Posterior cingulate gyrus (tissue), 11 donors: ENCODE measurements around the gene MR1.
A peak's percentile ranks its signal among the peaks of the same experiment; 100 is the strongest.

ENCODE experiments used
- DNase-seq, 10 donors: peaks; one replicate each; pipeline versions ENCODE4 v3.0.0 to v3.0.0-alpha.2; 2020 to 2021; ENCODE audit warnings: mixed read lengths in 3 of 10
- intact Hi-C: fragments of 100-400 bp; cut with DNase I; formaldehyde crosslinking; loops from one replicate; pipeline ENCODE4 v1.15.1; 2023

MR1 gene

DNA sequence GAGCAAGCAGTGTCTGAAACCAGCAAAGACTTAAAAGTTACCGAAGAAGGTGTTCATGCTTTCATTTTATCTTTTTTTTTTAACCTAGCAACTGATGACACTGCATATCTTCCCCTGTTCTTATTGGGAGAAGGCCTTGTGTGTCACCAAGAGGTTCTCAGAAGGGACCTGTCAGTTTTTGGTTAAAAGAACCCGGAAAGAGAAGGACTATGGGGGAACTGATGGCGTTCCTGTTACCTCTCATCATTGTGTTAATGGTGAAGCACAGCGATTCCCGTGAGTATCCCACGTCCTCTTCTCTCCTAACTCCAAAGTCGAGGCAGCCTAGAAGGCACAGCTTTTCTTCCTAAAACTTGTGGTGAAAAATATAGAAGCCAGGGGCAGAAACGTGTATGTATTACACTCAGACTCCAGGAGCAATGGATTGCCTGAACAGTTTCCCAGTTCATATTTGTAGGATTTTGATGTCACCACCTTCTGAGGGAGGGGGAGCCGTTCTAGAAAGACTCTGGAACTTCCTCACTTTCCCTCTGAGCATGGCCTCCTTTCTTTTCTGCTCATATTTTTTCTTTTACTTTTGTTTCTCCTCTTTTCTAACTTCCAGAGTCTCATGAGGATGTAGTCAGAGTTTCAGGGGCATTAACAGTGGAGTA, at the start of gene MR1:
MR1 (plus strand) TSS at position 185 of the 653 bp plus-strand sequence; CDS start at position 210, 25 bp downstream.
- intact Hi-C loops = no loop called here
- DNase-seq = peak in 1 of 10 donors; percentile 5

DNA sequence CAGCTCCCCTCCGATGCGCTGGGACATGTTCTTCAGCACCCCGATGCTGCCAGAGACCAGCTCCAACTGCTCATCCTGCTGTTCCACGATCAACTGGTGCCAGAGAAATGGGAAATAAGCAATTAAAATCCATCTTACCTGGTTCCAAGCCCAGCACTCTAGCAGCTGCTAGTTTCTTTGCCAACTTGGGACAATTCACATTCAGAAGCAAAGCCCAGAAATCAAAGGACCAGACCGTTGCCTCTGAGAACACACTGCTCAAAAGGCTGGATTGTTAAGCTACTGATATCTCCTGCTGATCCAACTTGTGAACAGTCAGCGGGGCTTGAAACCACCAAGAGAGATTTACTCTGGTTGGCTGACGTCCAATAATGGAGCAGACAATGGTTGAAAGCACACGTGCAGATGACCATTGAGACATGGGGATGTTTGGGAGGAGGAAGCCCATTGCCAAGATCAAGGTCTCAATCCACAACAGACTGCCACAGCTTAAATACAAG, 45.5 kb upstream of the MR1 start:
- intact Hi-C loops = no loop called here
- peak in 2 of 10 donors; percentile 16 to 86 for DNase-seq

DNA sequence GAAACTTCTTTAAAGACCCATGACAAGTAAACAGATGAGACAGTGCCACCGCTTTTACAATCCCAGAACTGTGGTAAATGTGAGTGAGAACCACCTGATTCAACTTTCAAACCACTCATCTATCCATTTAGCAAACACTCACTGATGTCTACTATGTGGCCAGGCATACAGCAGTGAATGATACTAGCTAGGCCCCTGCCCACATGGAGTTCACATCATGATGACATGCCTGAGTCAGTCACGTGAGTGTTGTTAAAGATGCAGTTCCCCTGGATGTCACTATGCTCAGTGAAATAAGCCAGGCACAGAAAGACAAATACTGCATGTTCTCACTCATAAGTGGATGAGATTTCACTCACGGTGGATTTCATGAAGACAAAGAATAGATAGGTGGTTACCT, 39.5 kb upstream of the MR1 start:
- DNase-seq = no peak
- intact Hi-C loops = no loop called here

DNA sequence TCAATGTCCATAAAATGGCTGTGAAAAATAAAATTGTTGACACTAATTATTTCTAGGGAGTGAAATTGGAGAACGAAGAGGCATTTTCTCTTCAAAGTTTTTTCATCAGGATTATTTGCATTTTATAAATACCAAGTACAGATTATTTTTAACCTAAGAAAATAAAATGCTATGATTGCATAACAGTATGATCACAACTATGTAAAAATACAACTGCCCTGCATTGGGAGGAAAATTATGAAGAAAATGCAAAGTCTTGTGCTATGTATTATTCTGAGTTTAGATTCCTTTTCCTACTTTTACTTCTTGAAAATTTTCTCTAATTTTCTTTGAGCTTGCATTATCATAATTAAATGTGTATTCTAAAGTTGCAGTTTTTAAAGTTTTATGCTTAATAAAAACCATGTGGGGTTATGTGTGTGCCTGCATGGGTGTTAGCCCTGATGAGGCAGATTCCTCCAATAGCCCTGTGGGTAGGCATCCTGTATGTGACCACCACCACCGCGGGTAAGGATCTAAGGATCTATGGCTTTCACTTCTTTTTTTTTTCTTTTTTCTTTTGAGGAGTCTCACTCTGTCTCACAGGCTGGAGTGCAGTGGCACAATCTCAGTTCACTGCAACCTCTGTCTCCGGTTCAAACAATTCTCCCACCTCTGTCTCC, 35.8 kb upstream of the MR1 start:
- intact Hi-C loops = no loop called here
- DNase-seq = no peak

DNA sequence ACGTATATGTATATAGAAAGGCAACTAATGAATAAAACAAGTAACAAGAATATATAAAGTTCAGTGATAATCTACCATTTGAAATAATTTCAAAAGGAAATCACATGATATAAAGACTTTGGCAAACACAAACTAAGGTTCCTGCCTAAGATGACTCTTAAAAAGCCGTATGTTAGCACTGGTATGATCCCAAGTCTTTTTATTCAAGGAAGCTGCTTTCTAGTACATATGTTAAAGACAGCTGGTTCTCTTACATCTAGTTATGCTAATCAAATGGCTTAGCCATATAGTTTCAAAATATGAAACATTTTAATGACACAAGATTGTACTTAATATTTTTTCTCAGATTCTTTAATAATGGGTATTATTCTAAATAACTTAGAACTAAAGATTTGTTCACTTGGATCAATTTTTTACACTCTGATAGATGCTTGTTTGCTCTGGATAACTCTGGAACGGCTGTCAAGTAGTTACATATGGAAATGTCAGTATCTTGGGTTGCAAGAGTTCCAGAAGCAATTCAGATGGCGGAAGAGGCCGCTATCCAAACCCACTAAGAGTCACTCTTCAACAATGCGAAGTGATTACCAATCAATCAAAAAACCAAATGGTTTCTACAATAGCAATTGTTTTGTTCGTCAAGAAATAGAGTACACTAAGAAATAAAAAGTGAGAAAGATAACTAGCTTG, 32.5 kb upstream of the MR1 start:
- DNase-seq = no peak
- intact Hi-C loops = no loop called here

DNA sequence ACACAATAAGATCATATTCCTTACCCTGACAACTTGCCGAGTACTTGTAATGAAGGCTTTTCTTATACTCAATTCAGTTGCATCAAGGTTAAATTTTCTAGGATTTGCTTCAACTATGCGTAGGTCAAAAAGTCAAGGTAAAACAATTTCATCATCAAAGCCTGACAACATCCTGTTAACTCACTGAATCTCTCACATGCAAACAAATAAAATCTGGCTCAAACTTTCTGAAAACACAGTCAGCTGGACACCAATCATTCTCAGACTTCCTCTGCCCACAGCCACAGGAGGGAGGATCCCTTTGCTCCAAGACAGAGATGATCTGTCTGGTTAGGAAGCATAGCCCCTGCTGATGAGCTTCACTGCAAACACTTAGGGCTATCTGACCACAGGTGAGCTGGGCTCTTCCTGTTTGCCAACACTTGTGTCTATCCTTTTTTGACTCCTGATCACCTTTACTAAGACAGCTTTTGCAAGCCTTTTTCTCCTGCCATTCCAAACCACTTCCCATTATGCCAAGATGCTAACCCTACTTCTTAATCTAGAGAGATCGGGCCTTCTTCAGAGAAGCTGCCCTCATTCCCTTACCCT, 31.1 kb upstream of the MR1 start:
- DNase-seq = no peak
- intact Hi-C loops = no loop called here

DNA sequence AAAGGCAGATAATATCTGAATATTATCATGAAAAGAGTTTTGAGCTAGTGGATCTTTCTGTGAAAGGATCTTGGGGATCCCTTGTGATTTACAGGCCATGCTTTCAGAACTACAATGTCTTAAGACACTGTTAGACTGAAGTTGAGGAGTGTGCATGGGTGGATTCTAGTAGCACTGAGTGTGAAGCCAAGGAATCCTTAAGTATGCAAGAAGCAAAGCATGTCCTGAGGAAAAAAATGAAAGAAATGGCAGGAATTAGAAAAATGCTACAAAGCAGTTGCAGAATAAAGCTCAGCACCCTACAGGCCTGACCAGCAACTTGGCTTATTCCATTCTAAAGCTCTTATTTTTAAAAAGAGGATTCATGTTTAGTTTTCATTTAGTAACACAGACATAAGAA, 23.0 kb upstream of the MR1 start:
- intact Hi-C loops = no loop called here
- no peak for DNase-seq

DNA sequence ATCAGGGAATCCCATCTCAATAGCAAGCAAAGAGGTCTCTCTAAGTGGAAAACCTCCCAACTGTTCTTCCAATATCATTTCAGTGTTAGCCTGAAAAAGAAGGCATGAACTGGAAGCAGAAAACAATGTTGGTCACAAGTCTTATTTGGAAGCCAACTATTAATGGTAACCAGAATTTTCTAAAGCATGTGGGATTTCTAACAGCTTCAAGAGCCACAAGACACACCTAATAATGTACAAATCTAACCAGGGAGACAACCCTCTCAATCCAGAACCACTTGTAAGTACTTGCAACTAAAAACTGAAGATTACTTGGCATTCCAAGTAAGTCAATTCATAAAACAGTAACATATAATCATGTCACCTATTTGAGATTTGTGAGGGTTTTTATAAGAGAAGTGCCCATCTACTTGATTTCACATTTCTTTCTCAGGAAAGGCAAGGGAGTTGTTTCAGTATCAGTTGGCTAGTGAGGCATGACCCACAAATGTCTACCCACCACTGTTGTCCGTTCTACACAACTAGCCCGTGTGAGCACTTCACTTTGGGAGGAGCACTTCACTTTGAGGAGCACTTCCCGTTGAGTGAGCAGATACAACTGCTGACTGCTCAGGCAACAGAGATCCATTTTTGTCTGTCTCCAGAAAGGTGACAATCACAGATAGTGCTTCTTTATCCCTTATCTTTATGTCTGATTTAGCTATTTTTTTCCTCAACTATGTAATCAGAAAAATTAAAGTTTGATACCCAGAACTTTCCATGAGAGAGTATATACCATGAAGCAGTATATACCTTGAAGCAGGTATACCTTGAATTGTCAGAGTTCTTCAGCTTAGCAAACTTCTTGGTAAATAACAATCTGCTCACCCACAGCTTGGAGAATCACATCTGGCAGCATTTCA, 22.2 kb upstream of the MR1 start:
- intact Hi-C loops = no loop called here
- no peak for DNase-seq

DNA sequence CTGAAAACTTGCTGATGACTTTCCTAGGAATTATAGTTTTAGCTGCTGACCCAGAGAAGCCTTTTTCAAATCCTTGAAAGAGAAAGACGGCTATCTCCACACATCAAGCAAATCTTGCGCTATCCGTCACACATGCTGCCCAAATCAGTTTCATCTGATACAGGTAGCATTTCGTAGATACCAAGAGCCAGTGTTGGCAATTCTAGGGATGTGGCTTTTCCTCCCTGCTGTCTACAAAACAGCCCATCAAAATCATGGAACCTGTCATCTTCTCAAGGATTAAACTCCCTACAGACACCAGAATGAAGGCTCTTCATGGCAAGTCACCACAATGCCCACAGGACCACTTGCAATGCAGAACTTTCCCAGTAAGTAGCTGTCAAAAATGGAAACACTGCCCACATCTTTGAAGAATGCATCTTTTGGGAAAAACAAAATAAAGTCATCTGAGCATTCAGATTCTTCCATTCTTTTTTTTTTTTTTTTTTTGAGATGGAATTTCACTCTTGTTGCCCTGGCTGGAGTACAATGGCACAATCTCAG, 21.5 kb upstream of the MR1 start:
- intact Hi-C loops = no loop called here

DNA sequence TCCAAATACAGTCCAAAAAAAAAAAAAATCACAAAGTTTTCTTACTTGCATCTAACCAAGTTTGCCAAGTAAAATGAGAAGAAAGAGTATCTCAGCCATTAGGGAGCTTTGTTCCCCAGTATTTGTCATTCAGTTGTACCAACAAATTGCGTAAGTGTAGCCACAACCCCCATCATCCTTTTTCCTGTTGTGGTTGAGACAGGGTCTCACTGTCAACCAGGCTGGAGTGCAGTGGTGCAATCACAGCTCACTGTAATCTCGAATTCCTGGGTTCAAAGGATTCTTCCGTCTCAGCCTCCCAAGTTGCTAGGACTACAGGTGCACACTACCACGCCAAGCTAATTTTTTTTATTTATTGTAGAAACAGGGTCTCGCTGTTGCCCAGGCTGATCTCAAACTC, 20.6 kb upstream of the MR1 start:
- no peak for DNase-seq
- intact Hi-C loops = no loop called here

More for the DNA sequence above, 21.5 kb upstream of the MR1 start:
- DNase-seq = no peak

DNA sequence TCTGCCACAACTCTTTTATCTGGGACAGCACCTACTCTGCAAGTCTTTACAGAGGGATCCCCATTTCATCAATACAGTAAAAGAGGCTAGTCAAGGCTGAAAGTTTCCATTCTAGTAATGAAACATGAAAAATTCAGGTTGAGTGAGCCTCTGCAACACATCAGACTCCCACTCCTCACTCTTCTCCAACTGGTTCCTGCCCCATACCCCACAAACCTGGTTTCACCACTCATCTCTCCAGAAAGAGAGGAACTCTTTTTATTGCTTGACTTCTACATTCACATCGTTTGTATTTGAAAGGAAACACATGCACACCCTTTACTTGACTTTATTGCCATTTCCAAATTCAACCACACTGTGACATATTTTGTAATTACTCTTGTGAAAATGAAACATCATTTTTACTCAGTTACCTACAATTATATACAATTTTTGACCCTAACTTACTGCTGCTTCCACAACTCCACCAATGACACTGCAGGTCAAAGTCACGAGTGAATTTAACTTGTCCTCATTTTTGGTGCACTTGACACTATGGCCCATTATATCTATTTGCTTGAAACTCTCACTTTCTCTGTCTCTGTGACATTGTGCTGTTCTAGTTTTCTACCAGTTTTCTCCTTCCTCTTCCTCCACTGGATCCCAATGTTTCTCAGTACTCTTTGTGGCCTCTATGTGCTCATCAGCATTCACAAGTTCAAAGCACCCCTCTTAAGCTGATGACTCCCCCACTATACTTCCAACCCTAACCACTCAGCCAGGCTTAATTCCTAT, 19.1 kb upstream of the MR1 start:
- intact Hi-C loops = no loop called here

DNA sequence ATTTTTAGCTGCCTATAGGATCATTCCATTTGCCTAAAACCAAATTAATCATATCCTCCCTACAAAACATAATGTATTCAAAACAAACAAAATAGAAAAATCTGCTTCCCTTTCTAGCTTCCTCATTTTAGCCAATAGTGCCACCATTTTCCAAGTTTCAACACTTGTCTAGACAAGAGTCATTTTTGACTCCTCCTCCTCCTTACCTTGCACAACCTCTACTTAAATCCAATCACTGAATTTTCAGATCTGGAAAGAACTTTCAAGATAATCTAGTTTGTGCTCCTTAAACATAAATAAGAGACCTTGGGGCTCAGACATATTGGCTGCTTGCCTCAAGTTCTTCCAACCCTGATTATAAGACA, 18.6 kb upstream of the MR1 start:
- intact Hi-C loops = no loop called here

More for the DNA sequence above, 19.1 kb upstream of the MR1 start:
- DNase-seq = no peak

DNA sequence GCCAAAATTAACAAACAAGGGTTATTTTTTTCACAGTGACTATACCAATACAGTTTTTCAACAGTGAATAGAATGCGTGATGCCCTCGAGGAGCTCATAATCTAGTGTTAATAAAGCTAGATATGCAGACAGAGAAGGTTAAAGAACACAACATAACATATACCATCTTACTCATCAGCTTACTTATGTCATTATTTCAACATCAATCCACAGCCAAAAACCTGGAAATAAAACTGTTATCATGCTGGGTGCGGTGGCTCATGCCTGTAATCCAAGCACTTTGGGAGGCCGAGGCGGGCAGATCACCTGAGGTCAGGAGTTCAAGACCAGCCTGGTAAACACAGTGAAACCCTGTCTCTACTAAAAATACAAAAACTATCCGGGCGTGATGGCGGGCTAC, 17.2 kb upstream of the MR1 start:
- intact Hi-C loops = no loop called here
- DNase-seq = no peak

More for the DNA sequence above, 18.6 kb upstream of the MR1 start:
- no peak for DNase-seq

DNA sequence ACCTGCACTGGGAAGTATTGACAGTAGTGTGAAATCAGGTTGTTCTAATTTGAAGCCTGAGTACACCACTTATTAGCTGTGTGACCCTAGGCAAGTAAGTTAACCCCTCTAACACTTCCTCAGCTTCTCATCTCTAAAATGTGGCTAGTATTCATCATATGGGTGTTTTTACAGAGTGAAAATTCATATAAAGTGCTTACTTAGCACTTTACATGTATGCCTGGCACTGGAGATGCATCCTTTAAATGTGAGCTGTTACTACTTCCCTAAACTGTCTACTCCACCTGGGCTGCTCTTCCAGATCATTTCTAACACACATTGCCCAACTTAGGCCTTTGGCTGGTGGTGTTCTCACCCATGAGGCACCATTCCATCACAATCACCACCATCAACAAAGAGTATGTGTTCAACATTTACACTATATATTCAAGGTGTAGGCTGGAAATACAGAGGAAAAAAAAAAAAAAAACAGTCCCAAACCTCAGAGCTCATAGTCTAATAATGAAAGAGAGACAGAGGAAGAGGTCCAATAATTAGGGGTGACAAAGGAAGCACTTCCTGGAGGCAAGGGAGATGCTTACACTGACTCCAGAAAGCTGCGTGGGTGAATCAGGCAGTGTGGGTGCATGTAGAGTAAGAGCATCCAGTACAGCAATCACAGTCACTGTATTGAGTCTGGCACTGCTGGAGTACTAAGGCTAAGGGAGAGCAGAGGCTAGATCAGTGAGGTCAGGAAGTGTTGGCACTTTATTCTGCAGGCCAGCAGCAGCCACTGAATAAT, 14.7 kb upstream of the MR1 start:
- intact Hi-C loops = no loop called here
- no peak for DNase-seq

DNA sequence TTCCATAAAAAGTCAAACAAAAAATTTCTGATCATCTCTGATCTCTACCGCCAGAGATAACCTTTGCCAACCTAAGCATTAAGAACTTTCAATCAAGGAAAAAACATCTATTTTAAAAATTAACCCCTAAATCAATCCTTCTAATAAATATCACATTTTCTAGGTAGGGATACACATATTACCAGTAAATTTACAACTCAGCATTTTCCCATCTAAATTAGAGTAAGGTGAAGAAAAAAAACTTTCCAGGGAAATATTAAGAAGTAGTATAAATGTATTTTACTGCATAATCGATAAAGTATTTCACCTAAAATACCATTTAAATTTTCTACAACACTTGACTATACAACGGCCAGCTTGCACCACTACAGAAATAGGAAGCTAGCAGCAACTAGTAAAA, 12.6 kb upstream of the MR1 start:
- intact Hi-C loops = loop anchor here (5.0 to 10.0 kb wide), 4 partner anchors 94 to 866 kb away; partner anchors contain the start of gene QSOX1
- DNase-seq = no peak

DNA sequence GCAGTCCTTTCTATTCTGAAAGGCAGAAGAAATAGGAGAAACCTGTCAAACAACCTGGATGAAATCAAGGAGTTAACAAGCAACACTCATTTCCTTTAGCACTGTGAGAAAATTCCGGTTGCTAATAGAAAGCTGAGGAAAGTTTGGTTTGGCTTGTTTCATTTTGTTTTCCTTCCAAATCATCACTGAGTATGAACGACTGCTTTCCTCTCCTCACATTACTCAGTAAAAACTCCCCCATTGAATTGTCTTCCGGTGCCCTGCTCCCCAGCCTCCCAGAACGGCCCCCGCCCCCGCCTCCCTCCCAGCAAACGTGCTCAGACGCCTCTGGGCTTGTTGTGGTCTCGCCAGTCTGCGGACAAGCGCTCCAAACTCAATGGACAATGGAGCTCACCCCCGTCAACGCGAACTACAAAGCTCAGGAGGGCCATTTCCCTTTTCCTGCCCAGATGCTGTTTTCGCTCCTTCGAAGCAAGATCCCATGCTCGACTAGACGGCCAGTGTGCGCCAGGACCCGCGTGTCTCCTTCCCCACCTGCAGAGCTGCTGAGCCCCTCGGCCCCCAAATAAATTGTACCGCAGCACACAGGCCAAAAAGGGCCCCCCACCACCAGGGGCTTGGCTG, 11.9 kb upstream of the MR1 start:
- intact Hi-C loops = loop anchor here (2.0 to 10.0 kb wide), 5 partner anchors 67 to 867 kb away; partner anchors contain the start of genes IER5 and QSOX1
- DNase-seq = peak in 9 of 10 donors; percentile 29 to 89 (median 51)

DNA sequence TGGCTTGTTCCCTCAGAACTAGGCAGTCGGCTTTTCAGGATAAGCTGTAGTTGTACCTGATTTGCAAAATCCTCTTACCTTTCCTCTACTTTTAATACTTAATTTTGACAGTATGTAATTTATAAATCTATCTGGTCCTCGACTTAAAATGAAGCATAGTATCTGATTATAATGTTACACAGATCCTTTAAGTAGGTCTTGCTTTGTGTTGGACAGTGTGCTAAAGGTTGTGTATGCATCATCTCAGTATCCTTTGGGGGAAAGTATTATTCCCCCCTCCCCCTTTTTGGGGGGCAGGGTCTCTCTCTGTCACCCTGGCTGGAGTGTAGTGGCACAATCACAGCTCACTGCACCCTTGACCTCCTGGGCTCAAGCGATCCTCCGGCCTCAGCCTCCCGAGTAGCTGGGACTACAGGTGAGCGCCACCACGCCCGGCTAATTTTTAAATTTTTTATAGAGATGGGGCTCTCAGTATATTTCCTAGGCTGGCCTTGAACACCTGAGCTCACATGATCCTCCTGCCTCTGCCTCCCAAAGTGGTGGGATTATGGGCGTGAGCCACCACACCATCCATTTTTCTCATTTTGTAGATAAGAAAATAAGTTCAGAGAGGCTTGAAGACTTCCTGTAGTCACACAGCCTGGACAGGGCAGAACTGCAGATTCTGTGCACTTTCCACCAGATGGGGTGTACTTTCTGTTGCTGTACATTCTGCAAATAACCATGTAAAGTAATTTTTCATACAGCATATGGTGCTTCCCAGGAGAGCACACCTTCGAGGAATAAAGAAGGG, 10.3 kb upstream of the MR1 start:
- no peak for DNase-seq
- intact Hi-C loops = loop anchor here (2.0 to 10.0 kb wide), 5 partner anchors 65 to 869 kb away; partner anchors contain the start of genes IER5 and QSOX1
